ENCODE data around the gene UBASH3A.

UBASH3A gene

GRCh38 chr21:42384989-42385388, 18.7 kb upstream of the UBASH3A start:
- no peak for DNase-seq
- Histone ChIP-seq H3K36me3 (no peaks in the 10 kb centered on the region), H3K9me3 (no peaks in the 10 kb centered on the region), H3K4me3 (ENCODE audit: low read depth, low read length) (no peak overlapping the region), H3K4me1 (no peaks in the 10 kb centered on the region), H3K27me3 (peaks cover 14% of the 10 kb centered on the region; the same call in 1 of the 2 replicates)
- TF ChIP-seq CTCF (IDR thresholded peaks at IDR 0.05; ENCODE audit: low read depth, low read length), result no peak

- DNase-seq, result no peak
- Histone ChIP-seq H3K9me3 (no peaks in the 10 kb centered on the region), H3K27me3 (peaks cover 17% of the 10 kb centered on the region), H3K4me3 (ENCODE audit: low read depth, low read length) (no peak overlapping the region), H3K4me1 (no peaks in the 10 kb centered on the region), H3K36me3 (no peaks in the 10 kb centered on the region)
- TF ChIP-seq CTCF (IDR thresholded peaks at IDR 0.05; ENCODE audit: low read depth, low read length), result no peak
Observed at GRCh38 chr21:42385619-42386018, 18.1 kb upstream of the UBASH3A start.

DNA sequence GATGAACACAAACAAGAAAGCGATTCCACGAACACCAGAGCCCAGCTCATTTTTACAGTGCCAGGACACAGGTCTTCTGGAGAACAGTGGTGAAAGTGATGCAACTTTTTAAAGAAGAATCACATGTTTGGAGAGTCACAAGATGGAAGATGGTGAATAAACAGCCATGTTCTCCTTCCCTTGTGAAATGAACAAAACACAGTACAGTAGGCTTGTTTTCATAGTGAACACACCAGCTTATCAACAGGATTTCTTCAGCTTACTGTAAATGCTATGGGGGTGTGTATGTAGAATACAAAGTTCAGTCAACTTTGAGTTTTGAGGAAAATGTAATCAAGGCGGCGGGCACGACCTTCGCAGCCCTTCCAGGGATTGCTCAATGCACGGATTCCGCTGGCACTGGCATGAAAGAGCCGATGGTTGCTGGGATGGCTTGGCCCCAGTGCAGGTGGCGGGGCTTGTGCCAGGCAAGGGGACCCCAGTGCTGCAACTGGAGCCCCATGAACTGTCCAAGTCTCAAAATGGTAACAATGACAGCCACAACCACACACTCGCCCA, 17.6 kb upstream of the UBASH3A start:
- no peak for TF ChIP-seq CTCF (IDR thresholded peaks at IDR 0.05; ENCODE audit: low read depth, low read length)
- Histone ChIP-seq H3K27me3 (peaks cover 22% of the 10 kb centered on the region), H3K9me3 (no peaks in the 10 kb centered on the region), H3K4me1 (no peaks in the 10 kb centered on the region), H3K4me3 (ENCODE audit: low read depth, low read length) (no peak overlapping the region), H3K36me3 (no peaks in the 10 kb centered on the region)
- no peak for DNase-seq

DNA sequence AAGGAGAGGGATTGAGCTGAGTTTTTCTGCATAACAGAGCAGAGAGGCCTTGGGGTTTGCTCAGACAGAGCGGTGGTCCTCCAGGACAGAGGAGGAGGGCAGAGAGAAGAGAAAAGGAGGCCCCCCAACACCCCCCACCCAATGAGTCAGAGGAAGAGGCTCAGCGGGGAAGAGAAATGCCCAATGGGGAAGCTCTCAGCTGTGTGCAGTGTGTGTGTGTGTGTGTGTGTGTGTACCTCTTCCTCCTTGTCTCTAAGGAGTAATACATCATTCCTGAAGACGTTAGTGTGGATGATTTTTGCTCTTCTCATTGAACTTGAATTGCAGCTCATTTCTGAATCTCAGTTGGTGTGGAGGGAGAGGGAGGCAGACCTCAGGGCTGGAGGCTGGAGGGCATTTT, 16.5 kb upstream of the UBASH3A start:
- no peak for DNase-seq
- no peak for TF ChIP-seq CTCF (IDR thresholded peaks at IDR 0.05; ENCODE audit: low read depth, low read length)
- Histone ChIP-seq H3K9me3 (no peaks in the 10 kb centered on the region), H3K4me1 (no peaks in the 10 kb centered on the region), H3K36me3 (no peaks in the 10 kb centered on the region), H3K27me3 (peaks cover 24% of the 10 kb centered on the region), H3K4me3 (ENCODE audit: low read depth, low read length) (no peak overlapping the region)

DNA sequence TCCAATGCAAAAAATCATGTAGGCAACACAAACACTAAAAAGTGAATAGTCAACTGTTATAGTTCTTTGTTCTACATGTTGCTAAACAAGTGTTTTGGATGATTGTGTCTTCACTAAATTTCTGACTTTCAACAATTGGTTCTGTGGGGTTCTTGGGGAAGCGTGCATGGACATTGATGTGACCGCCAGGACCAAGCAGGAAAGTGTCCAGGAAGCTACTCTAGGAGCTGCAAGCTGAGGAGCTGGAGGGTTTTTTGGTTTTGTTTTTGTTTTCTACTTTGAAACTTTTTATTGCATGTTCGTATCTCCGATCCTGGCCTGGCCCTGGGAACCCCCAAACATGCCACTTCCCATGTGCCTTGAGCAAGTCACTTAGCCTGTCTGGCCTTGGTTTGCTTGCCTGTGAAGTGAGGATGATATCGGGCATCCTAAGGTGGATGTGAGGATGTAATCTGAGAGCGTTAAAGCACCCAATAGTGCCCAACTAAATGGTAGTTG, 15.8 kb upstream of the UBASH3A start:
- Histone ChIP-seq H3K36me3 (no peaks in the 10 kb centered on the region), H3K4me1 (no peaks in the 10 kb centered on the region), H3K4me3 (ENCODE audit: low read depth, low read length) (no peak overlapping the region), H3K9me3 (no peaks in the 10 kb centered on the region), H3K27me3 (peaks cover 27% of the 10 kb centered on the region)
- no peak for TF ChIP-seq CTCF (IDR thresholded peaks at IDR 0.05; ENCODE audit: low read depth, low read length)
- no peak for DNase-seq

DNA sequence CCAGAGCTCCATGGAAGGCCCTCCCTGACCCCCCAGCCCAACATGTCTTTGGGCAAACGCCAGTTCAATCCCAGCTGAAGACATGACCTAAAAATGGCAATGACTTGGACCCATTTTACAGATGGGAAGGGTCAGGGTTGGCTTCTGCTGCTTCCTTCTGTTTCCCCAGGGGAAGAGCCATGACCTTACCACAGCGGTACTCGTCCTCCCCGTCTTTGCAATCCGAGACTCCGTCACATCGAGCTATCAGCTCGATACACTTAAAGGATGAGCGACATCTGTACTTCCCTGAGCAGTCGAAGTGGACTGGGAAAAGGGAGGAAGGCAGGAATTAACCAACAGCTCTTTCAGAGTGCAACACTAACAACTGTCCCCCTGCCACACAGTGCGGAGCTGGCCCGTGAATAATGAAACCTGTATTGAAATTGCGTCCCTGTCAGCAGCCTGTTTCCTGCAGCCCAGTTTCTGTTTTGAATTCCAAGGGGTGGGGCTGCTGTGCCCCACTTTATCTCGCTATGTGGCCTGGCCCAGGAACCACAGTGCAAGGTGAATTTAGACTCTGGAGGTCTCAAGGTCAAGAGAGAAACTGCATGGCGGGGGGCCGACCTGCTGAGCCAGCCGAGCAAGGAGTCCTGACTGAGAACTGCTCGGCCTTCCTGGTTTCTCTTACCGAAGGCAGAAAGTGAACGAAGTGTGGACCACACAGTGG, 14.8 kb upstream of the UBASH3A start:
- no peak overlapping the region for H3K4me3 ChIP-seq (ENCODE audit: low read depth, low read length)
- H3K4me1 ChIP-seq, result no peaks in the 10 kb centered on the region
- TF ChIP-seq CTCF (IDR thresholded peaks at IDR 0.05; ENCODE audit: low read depth, low read length), result no peak
- peaks cover 27% of the 10 kb centered on the region for H3K27me3 ChIP-seq
- no peaks in the 10 kb centered on the region for H3K9me3 ChIP-seq
- DNase-seq, result no peak
- H3K36me3 ChIP-seq, result no peaks in the 10 kb centered on the region

All from BE2C (cell line).